H1 (cell line): ENCODE results near the gene C16orf87. TPM values are rescaled to one million over a fixed set of nuclear protein-coding genes. Genes with fewer than 3 reads are reported as not detected.

Source experiments
- SRF ChIP-seq: IDR thresholded peaks from 2 replicates; pipeline ENCODE4 v1.6.1; 2011; ENCODE audit warnings: mild to moderate bottlenecking, low read depth, low read length, moderate library complexity
- polyA plus RNA-seq, 7 experiments: library from polyadenylated mRNA; depleted of rRNA in 3 of 7; stranded (reverse) in 5 of 7; unstranded in 2 of 7; fragments of >200 nt in 5 of 7; fragments of 200-250 nt in 2 of 7; gene quantifications; 1 replicate in 5 of 7; 2 replicates in 1 of 7; 4 replicates in 1 of 7; pipeline versions ENCODE4 v1.2.1 to v1.2.3, GENCODE V29; 2011 to 2013; ENCODE audit warnings: missing spikeins in 2 of 7, mixed read lengths in 2 of 7
- total RNA-seq: library from RNA; stranded (reverse); fragmentation: NEBNext Ultra II Directional; extraction: Animal tissue kit (Norgen Biotek cat#: 25700); gene quantifications from 2 replicates; pipeline ENCODE4 v1.2.1, GENCODE V29; 2021

C16orf87 gene
- total and polyA plus RNA-seq, 2 of the 8 experiments (the other 6 are each of a cell fraction or from before 2014, with no cell fraction given), result 4.8 to 21.8 TPM

- no peak for TF ChIP-seq SRF
These were observed 28.8 kb upstream of the C16orf87 start (continued) for GRCh38 chr16:46859719-46860152.
